H54 (cell line): Measurements from ENCODE around the gene HIPK3.
A peak's percentile ranks its signal among the peaks of the same experiment; 100 is the strongest.
"Not testable (repeated sequence)": the region's sequence is repeated elsewhere in the genome, so short reads cannot be mapped to it uniquely, and the experiment has no call there.

Experiments
- DNase-seq: peaks from one replicate; pipeline ENCODE4 v3.0.0; 2011; ENCODE audit warnings: low spot score, mixed read lengths; ENCODE audit not compliant: insufficient read length
- FAIRE-seq: peaks from 3 replicates; lab custom pipeline; 2011; peaks lifted over from hg19 to GRCh38; lab: Jason Lieb, UNC
- POLR2A ChIP-seq: IDR thresholded peaks from 2 replicates; pipeline ENCODE4 v1.6.1; 2011; ENCODE audit warnings: low read depth, mild to moderate bottlenecking, low read length

Gene HIPK3

DNA sequence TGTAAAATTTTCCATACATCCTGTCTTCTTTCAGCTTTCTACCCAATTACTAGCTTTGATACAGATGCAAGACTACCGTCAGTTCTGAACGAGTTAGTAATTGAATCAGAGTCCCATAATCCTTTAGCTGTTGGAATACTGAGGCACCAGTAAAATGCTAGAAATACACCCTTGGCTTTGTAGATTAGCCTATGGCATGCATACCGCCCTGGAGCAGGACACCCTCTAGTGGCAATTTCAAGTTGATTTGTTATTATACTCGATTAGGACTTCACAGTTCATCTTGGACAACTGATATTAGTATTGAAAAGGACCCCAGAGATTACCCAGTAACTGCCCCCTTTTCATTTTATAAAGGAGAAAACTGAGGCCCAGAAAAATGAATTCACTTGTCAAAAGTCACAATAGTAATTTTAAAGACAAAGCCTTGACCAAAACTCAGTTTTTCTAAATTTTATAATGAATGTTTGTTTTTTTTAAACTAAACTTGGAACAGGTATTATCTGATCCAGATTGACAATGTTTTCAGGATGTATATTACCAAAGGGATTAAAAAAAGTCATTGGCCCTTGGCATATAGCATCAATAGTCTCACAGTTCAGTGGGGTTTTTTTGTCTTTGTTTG lies 72.6 kb downstream of the HIPK3 start:
- DNase-seq (peak; percentile 12), FAIRE-seq (peak; percentile 75)
- TF ChIP-seq POLR2A, result no peak

DNA sequence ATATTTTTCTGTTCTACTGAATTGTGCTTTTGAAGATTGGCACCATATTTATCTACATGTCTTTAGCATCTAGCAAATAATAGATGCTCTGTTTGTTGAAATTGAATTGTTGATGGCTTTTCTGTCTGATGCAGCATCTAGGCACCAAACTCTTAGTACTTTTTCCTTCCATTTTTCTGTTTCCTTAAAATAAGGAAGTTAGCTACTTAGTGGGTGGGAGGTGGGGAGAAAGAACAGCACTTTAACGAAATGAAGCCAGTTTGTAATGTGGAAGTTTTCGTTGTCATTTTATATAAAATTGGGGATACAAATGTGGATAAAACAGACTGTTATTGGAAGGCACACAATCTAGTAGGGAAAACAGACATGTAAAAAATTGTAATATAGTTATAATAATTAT lies 76.6 kb downstream of the HIPK3 start:
- no peak for FAIRE-seq
- DNase-seq, result no peak
- TF ChIP-seq POLR2A, result no peak

DNA sequence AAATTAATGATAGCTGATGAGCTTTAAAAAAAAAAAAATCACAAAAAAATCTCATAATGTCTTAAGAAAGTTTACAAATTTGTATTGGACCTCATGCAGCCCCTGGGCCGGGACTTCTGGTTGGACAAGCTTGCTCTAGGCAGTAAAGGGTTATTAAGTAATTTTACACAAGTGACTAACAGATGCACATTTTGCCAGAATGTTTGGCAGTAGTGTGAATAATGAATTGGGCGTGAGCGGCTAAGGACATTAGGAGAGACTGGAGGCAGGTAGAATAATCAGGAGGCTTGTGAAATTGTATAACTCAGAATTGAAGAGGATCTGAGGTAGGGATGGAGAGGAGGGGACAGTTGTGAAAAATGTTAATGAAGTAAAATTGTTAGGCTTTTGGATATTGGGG lies 77.4 kb downstream of the HIPK3 start:
- no peak for FAIRE-seq
- DNase-seq, result no peak
- no peak for TF ChIP-seq POLR2A

DNA sequence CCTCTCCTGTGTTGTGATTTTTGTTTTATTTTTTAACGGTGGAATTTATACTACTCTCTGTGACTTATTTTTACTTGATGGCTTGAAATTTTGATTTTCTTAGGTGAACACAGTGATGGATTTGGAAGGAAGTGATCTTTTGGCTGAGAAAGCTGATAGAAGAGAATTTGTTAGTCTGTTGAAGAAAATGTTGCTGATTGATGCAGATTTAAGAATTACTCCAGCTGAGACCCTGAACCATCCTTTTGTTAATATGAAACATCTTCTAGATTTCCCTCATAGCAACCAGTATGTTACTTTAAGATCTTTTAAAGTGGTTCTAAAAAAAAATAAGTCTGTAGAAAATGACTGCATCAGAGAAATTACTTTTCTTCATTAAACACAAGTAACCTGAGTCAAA lies 82.1 kb downstream of the HIPK3 start:
- FAIRE-seq (no peak), DNase-seq (no peak)
- no peak for TF ChIP-seq POLR2A

DNA sequence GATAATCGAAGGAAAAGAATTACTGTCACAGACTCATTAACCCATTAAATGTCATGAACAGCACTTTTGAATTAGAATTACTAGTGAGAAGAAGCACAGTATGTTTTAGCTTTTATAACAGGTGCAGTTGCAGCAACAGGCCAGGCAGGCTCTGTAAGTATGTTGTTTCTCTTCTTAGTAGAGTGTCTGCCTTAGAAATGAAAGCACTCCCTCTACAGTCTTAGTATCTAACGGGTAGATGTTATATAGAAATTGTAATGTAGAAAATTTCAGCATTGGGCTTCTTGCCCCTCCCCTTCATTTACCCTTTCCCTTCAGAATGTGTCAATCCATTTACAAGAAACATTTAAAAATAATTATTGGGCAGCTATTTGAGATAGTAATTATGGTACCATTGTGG lies 87.4 kb downstream of the HIPK3 start:
- TF ChIP-seq POLR2A, result no peak
- DNase-seq, result no peak
- FAIRE-seq, result peak; percentile 62

DNA sequence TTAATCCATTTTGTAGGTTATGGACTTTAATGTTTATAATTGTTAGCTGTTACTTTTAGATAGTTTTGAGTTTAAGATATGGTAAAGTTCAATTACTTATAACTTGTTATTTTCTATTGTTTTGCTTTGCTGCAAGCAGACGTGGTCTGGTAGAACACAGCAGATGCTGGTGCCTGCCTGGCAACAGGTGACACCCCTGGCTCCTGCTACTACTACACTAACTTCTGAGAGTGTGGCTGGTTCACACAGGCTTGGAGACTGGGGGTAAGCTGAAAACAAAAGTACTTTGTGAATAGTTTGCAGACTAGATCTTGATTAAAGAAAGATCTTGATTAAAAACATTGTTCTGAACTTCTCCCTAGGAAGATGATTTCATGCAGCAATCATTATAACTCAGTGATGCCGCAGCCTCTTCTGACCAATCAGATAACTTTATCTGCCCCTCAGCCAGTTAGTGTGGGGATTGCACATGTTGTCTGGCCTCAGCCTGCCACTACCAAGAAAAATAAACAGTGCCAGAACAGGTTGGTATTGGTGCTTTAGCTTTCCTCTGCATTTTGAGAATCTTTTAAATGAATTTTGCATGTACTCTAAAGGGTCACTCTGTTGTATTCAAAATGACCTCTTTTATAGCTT lies 90.4 kb downstream of the HIPK3 start:
- FAIRE-seq (no peak), DNase-seq (no peak)
- TF ChIP-seq POLR2A, result no peak

DNA sequence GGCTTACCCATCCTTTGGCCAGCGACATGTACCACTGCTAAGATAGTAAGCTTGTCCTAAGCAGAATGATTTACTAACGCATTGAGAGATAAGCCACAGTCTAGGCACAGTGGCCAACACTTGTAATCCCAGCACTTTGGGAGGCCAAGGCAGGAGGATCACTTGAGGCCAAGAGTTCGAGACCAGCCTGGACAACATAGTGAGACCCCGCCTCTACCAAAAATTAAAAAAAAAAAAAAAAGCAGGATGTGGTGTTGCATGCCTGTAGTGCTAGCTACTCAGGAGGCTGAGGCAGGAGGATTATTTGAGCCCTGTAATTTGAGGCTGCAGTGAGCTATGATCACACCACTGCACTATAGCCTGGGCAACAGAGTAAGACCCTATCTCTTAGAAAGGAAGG lies 93.1 kb downstream of the HIPK3 start:
- no peak for DNase-seq
- no peak for FAIRE-seq
- no peak for TF ChIP-seq POLR2A

DNA sequence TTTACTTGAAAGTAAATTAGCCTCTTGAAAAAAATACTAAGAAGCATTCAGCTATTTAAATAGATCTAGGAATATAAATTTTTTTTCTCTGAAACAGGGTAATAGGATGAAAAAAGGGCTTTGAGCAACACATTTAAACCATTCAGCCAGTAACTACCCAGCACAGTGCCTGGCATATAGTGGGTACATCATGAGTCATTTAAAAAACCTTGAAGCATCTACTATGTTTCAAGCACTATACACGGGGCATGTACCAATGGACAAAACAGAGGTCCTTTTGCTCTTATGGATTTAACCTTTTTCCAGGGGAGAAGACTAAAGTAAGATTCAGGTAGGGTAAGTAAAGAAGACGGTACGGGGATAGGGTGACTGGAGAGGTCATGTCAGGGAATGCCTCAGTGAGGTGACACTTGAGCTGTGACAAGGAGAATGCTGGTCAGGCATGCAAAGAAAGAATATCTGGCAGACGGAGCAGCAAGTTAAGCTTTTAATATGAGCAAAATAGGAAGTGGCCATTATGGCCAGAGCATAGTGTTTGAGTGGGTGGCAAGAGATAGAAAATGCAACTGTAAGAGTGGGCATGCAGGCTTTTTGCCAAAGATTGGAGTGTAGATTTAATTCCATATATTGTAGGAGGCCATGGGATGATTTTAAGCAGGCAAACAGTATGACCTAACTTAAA lies 101.1 kb downstream of the HIPK3 start:
- TF ChIP-seq POLR2A, result no peak
- no peak for DNase-seq
- FAIRE-seq, result no peak

DNA sequence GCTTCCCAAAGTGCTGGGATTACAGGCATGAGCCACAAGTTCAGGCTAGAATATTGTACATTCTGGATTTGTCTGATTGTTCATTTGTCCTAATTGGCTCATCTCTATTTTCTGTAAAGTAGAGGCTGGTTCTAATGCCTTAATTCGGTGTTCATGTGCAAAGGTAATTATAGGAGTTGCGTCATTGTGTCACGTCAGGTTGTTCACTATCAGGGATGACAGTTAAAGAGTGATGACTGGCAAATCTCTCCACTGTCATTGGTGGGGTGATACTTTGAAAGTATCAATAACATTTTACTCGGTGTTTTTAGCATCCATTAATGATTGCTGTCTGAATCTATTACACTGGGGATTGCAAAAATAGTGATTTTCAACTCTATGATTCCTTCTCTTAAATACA lies 103.5 kb downstream of the HIPK3 start:
- FAIRE-seq (no peak), DNase-seq (no peak)
- TF ChIP-seq POLR2A, result no peak

DNA sequence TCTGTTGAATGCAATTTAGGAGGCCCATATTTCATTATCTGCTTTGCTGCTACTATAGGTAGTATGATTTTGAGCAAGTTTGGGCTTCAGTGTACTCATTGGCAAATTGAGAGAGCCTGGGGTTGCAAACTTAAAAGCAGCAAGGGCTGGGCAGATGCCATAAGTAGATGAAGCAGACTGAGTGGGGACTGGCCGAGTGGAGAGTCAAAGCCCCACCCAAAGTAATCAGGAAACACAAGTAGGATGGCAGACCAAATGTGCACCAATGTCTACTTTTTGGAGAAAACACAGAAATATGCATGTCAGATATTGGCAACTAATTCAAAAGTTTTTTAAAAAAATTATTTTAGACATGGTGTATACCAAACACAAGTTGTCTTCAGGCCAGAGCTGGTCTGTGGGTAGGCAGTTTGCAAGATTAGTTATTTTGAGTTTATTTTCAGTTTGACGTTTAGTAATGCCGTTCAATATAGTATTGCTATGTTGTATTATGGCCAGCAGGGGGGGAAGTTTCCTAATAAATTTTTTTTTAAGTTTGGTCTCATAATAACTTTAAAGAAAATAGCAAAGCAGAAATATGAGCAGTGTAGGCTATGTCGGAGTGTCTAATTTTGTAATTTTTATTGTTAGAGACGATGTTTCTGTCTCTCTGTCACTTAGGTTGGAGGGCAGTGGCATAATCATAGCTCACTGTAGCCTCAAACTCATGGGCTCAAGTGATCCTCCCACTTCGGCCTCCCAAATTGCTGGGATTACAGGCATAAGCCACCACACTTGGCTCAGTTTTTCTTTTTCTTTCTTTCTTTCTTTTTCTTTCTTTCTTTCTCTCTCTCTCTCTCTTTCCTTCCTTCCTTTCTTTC lies 105.1 kb downstream of the HIPK3 start:
- TF ChIP-seq POLR2A, result no peak
- no peak for DNase-seq
- no peak for FAIRE-seq

DNA sequence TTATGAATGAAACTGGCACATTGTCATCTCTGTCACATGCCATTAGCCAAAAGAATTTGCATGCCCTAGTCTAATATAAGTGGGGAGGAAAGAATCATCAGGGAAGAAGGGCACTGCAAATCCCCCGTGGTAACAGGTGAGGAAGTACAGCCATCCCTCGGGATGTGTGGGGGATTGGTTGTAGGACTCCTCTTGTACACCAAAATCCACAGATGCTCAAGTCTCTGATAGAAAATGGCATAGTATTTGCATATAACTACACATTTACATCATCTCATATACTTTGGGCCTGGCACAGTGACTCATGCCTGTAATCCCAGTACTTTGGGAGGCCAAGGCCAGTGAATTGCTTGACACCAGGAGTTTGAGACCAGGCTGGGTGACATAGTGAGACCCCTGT lies 109.7 kb downstream of the HIPK3 start:
- DNase-seq (no peak), FAIRE-seq (no peak)
- no peak for TF ChIP-seq POLR2A

DNA sequence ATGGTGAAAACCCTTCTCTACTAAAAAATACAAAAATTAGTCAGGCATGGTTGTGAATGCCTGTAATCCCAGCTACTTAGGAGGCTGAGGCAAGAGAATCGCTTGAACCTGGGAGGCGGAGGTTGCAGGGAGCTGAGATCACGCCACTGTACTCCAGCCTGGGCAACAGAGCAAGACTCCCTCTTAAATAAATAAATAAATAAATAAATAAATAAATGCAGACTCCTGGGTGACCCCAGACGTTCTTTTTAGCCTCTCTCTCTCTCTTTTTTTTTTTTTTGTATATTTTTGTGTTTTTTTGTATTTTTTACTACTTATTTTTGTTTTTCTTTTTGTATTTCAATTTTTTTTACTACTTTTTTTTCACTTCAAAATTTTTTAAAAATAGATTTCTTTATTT lies 111.3 kb downstream of the HIPK3 start:
- not testable (repeated sequence) for FAIRE-seq, DNase-seq

DNA sequence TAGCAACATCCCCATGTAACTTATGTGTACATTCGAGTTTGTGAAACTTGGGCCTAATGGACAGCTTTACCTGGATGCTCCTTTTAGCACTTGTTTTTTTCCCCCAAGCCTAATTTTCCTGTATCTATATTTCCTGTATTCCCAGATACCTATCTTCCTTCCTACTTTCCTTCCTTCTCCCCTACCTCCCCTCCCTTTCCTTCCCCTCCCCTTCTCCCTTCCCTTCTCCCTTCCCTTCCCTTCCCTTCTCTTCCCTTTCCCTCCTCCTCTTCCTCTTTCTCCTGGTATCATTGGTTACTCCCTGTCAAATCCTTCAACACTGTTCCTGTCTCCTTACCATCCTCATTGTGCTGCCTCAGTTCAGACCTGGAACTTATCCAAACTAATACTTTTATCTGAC lies 111.8 kb downstream of the HIPK3 start:
- no peak for FAIRE-seq
- no peak for TF ChIP-seq POLR2A
- no peak for DNase-seq

DNA sequence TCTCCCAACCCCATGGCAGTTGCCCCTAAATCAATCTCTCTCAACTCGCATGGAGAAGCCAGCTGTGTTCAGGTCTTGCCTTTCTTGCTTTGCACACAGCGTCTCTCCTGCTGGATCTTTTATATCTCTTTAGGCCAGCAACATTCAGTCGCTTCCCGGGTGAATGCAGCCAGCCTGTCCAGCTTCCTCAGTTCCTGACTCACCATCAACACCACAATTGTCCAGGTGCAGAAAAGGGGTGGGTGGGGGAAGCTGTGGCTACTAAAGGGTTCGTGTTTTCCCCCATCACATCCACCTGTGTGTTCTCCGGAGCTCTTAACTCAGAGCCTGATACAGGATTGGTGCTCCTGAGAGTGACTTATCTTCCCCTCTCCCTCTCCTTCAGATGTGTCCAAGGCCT lies 116.5 kb downstream of the HIPK3 start:
- no peak for DNase-seq
- no peak for FAIRE-seq
- TF ChIP-seq POLR2A, result no peak
